PC-3 (cell line): ENCODE measurements around the gene MNT.

Experiments
- CTCF ChIP-seq: fragments of 300-600 bp; sonication (generic); conservative IDR thresholded peaks from 2 replicates; pipeline ENCODE4 v1.5.1; 2017; ENCODE audit warnings: antibody characterized with exemption, low read depth, mild to moderate bottlenecking, low read length
- EZH2 ChIP-seq: fragments of 300-600 bp; sonication (generic); IDR thresholded peaks from one replicate; pipeline ENCODE4 v1.6.1; 2017; ENCODE audit warnings: antibody characterized with exemption, mild to moderate bottlenecking, low read length; ENCODE audit not compliant: unreplicated experiment
- EZH2phosphoT487 ChIP-seq: fragments of 300-600 bp; sonication (generic); IDR thresholded peaks from 2 replicates; pipeline ENCODE4 v1.6.1; 2018; ENCODE audit warnings: mild to moderate bottlenecking, antibody characterized with exemption, low read length, borderline replicate concordance

GRCh38 chr17:2363318-2363717, 37.5 kb downstream of the MNT start:
- TF ChIP-seq CTCF (no peak), EZH2 (no peak), EZH2phosphoT487 (no peak)
